AML-193 (cell line): Measurements from ENCODE around the gene CDH6.

Experiments
- DNase-seq, 2 experiments: peaks; one replicate each; lab custom pipeline; 2025; lab: John Stamatoyannopoulos, UW

Gene CDH6

DNA sequence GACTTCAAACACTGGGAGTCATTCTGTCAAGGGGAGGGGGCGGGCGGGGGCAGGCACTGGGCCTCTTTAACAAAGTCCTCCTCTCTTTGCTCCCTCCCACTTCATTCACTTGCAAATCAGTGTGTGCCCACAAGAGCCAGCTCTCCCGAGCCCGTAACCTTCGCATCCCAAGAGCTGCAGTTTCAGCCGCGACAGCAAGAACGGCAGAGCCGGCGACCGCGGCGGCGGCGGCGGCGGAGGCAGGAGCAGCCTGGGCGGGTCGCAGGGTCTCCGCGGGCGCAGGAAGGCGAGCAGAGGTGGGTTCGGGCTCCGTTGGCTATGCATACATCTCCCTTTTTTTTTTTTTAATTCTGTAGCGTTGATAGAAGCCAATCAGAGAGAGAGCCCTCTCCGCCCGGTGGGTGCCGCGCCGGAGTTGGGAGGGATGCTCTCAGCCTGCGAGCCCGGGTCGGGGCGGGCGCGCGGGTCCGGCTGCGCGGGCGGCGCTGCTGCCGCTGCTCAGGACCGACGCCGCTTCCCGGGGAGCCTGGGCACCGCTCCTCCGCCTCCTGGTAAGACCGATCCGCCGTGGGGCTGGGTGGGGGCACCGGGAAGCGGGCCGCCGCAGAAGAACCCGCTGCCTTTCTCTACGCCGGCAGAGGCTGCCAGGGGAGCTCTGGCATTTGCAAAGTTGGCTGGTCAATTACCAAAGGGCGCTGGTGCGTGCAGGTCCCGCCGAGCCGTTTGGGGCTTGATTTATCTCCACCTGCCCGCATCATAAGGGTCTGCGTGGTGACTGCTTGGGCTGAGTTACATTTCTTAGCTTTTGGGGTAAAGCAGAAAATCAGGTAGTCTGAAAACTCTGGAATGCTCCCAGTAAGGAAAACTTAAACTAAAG lies at the start of gene CDH6:
Gene CDH6, plus strand, starts transcription at position 96 of the 877 bp plus-strand sequence. CDS start 73,788 bp downstream, outside the sequence.
- no peak for DNase-seq

DNA sequence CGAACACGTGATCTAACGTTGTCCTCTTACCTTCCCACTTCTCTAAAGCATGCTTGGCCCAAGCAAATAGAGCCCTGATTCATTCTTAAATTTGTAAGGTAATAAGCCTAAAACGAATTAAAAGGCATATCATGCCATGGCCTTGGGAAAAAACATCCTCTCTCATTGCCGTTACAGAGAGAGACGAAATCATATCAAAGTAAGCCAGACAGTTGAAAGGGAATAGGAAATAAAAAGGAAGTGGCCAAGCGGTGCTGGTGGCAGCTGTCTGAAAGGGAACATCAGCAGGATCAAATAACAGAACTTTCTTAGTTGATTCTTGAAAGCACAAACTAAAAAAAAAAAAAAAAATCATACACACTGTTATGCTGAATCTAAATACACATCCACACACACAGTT lies 49.1 kb upstream of the CDH6 start:
- no peak for DNase-seq

DNA sequence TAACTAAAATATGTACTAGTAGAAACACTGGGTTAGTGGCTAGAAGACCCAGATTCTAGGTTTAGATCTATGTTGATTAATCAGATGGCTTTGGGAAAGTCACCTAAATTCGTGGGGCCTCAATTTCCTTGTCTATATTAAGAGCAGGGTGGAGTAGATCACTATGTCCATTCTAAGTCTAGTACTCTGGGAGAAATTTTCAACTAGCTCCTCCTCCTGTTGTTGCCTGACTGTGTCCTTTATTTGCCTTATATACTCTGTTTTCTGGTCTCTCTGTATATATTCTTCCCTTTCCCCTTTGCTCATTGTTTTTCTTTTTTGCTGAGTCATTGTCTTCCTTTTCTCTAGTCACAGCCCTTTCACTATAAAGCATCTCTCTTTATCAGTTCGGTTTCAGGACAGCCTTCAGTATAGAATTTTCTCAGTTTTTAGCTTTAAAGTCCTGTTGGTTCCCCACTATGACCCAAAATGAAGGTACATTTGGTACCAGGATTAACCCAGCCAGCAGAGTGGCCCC lies 44.5 kb upstream of the CDH6 start:
- DNase-seq, result no peak

GRCh38 chr5:31153521-31153920 lies 40.0 kb upstream of the CDH6 start:
- no peak for DNase-seq

DNA sequence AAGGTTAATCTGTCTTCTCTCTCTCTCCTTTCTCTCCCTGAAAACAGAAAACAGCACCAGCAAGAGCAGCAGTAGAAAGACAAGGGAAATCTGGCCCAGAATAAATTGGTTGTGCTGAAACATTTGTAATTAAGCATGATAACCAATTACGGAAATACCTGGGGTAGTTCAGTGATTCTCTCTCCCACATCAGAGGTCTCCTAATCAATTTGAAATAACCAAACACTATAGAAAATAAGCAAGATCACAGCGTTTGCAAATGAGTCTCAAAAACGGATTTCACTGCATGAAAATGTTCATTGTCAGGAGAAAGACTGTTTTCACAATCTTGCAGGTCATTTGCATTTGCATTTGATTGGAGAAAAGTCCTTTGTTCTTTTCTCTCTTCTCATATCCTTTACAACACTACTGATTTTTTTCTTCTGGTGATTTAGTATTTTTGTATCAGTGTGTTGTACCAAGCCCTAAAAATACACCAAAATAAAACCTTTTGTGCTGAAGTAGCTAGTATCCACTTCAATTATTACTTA lies 36.8 kb upstream of the CDH6 start:
- no peak for DNase-seq

GRCh38 chr5:31157720-31158119 lies 35.8 kb upstream of the CDH6 start:
- DNase-seq, result no peak

DNA sequence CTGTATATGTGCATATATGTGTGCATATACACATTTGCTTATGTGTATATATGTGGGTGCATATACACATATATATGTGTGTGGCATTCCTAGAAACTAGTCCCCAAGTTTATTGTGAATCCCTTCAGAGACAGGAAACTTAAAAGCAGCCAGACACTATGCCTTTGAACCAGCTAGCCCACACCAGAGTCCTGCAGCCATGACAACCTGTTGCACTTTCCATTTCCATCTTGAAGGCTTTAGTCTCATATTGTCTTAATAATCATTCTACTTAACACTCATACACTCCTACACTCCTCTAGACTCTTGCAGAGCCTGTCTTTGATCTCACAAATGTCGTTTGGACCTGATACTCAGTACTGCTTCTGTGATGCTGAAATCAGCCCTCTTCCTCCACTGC lies 34.8 kb upstream of the CDH6 start:
- no peak for DNase-seq

GRCh38 chr5:31161781-31162181 lies 31.7 kb upstream of the CDH6 start:
- DNase-seq, result no peak

- no peak for DNase-seq
These were observed 27.8 kb upstream of the CDH6 start for GRCh38 chr5:31165729-31166128.

DNA sequence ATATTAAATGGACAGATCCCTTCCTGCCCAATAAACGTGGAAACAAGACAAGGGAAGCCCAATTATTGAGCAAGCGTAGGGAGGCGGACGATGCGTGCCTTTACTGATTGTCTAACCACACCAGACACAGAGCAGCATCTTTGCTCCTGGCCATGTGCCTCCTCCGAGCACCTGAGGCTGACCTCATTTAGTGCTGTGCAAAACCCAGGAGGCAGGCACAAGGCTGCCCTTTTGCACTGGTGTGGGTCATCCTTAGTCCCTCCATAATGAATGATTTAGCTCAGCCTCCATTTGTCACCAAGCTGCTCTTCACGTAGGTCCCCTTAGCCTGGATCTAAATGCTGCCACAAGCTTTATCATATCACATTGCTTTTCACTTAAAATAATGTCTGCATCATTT lies 24.1 kb upstream of the CDH6 start:
- no peak for DNase-seq

- DNase-seq, result no peak
These were observed 20.6 kb upstream of the CDH6 start for GRCh38 chr5:31172881-31173280.

DNA sequence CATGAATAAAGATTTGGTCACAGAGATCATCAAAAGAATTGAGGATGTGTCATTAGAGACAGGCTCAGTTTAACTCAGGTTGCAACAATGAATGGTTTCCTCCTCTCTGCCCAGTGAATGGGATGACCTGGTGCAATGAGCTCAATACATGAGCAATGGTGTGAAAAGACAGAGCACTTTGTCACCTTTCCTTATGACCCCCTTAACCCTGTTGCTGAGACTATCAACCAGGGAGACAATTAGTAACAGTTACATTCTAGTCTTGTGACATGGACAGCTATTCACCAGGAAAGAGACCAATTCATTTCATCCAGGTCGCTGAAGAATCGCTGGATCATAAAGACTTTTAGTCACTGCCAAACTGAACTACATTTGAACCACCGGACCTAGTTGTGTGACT lies 19.9 kb upstream of the CDH6 start:
- DNase-seq, result no peak

DNA sequence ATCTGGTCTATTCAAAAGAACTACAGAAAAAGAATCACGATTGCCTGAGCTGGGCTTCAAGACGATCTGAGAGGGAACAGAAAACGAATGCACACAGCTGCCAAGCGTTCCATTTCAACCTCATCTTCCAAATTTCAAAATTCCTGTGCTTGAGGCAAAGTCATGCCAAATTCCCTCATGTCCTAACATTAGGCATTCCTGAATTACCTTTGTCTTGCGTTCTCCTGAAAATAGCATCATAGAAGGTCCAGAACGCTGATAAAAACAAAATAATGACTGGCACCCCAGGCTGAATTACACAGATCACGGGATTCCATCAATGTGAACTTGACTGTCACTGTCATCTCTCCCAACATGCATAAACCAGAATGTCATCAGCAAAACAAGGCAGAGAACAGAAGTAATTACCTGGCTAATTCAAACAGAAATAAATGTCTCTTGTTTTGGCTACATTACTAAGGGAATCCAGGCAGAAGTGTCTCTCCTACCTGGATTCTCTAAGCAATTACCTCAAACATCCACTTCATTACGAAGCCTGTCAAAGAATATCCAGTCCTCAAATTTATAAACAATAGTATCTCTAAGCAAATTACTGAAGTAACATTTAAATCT lies 12.0 kb upstream of the CDH6 start:
- no peak for DNase-seq

- no peak for DNase-seq
These were observed 11.3 kb upstream of the CDH6 start for GRCh38 chr5:31182136-31182535.

GRCh38 chr5:31185951-31186350 lies 7.5 kb upstream of the CDH6 start:
- no peak for DNase-seq

DNA sequence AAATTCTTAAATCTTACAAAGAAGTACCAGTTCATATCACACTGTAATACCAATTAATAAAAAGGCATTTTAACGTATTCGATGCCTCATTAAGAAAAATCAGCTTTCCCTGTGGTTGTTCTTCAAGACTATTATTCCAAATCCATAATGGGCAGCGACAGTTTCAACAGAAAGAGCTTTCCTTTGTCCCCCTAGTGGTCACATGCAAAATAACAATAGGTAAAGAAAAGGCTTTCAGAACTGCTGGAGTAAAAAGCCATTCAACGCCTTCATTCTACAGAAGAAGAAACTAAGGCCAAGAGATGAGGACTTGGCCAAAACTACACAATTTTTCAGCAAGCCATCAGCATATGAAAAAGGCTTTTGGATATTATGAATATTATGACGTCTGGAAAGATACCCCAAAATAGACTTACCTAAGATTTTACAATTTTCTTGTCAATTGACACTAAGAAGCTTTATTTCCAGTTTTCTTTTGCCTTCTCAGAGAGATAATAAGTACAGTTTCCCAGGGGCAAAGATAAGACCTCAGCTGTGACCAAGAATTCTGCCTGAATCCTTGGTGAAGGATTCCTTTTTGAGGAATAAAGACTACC lies 6.7 kb upstream of the CDH6 start:
- peak; percentile 5 to 8 for DNase-seq

DNA sequence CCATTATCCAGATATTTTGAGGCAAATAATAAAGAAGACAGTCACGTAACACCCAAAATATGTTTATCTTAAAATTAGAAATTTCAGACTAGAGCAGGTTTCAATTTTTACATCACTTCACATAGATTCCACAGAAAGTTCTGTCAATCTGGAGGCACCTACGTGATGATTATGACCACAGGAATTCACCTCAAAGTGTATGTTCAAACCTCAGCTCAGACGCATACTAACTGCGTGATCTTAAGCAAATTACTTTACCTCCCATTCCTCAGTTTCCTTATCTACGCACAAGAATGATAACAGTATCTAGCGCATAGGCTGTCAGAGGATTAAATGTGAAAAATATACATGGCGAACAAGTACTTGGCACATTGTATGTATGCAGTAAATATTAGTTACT lies 5.9 kb upstream of the CDH6 start:
- DNase-seq, result no peak

- no peak for DNase-seq
These were observed 1.0 kb upstream of the CDH6 start for GRCh38 chr5:31192442-31192841.

DNA sequence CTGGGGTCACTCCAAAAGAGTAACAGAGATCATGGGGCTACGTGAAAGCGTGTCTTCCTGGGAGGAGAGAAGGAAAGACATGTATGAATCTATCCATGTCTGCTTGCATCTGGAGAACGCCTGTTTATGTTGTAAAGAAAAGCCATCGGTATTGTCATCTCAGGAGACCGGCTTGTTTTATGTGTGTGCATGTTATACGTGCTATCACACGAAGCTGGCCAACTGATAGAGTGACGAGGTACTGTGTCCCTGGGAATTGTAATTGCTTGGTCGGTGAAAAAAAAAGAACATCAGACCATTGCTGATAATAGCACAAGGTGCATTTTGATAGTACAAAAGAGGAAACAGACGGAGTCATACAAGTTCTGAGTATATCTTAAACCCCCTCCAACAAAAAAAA lies 370 bp upstream of the CDH6 start:
- DNase-seq, result no peak

DNA sequence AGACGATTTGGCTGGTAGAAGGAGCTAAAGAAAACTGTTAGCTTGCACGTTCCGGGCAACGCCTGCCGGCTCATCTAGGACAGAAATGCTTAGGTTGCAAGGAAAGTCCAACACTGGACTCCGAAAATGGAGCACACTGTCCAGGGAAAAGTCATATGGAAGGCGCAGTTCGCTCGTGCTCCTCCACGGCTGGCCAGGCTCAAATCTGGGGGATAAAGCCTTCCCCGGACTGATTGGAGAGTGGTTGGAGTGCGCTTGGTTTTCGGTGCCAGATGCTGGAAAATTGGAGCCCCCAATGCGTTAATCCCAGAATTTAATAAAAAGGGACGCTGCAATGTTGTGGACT lies 955 bp downstream of the CDH6 start:
- DNase-seq, result no peak

DNA sequence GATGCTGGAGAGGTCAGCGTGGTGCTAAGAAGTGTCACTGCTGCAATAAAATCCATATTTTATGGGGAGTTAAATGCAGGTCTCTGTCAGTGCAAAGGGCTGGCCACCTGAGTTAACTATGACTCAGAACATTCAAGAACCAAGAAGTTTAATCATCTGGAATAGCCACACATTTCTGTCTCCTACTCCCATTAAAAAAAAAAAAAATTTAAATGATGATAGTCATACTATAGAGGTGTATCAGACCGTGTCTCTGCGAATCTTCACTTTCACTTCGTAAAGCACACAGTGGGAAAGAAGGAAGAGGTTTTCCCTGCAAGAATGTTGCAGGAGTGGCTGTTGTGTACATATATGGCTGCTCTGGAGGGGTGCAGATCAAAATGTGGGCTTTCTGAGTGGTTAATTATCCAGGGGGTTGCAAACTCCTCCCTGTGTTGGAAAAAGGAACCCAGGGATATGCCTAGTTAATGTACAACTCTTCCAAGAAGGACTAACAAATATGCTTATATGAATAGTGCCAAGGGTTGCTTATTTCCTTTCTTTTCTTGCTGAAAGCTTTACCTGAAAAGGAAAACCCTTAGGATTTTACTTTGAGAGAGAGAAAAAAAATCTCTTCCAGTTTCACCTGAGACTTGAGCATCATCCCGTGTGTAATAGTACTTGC lies 1.5 kb downstream of the CDH6 start:
- no peak for DNase-seq

- DNase-seq, result no peak
These were observed 2.8 kb downstream of the CDH6 start for GRCh38 chr5:31196309-31196708.
